Measurements from ENCODE around the gene CALN1.

CALN1 gene

GRCh38 chr7:72336632-72337389, 75.3 kb downstream of the CALN1 start:
- no peak overlapping the region for H2AFZ ChIP-seq (ENCODE audit: low read length)

DNA sequence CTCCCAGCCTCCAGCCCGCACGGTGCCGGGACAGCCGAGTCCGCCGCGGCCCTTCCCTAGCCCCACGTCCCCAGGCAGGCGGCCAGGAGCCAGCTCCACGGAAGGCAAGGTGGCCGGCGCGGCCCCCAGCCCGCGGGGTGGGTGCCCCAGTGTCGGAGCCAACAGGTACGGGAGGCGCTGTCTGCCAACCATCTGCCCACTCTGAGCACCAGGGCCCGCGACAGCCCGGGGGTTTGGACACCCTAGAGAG, 75.8 kb downstream of the CALN1 start:
- H3F3A ChIP-seq (ENCODE audit: insufficient read depth, low read length) = no peaks in the 10 kb centered on the region
- H4K20me1 ChIP-seq (ENCODE audit: insufficient read depth, low read length) = no peaks in the 10 kb centered on the region
- no peak overlapping the region for H3K4me2 ChIP-seq (ENCODE audit: low read length)
- H3K4me1 ChIP-seq (ENCODE audit: insufficient read depth, low read length, severe bottlenecking) = no peaks in the 10 kb centered on the region
- no peaks in the 10 kb centered on the region for H3K36me3 ChIP-seq (ENCODE audit: insufficient read depth, low read length)
- H3K9ac ChIP-seq (ENCODE audit: low read length) = no peak overlapping the region
- H3K9me2 ChIP-seq (ENCODE audit: low read depth, low read length) = no peaks in the 10 kb centered on the region
- H2AFZ ChIP-seq (ENCODE audit: low read length) = no peak overlapping the region
- no peaks in the 10 kb centered on the region for H3K9me3 ChIP-seq (ENCODE audit: low read length)
- no peak overlapping the region for H3K4me3 ChIP-seq (ENCODE audit: low read depth, low read length, poor library complexity, severe bottlenecking)
- no peaks in the 10 kb centered on the region for H3K79me2 ChIP-seq (ENCODE audit: insufficient read depth, low read length)
- no peak overlapping the region for H3K27ac ChIP-seq (ENCODE audit: low read depth, low read length, poor library complexity, severe bottlenecking)
- TF ChIP-seq, protein P1, sequence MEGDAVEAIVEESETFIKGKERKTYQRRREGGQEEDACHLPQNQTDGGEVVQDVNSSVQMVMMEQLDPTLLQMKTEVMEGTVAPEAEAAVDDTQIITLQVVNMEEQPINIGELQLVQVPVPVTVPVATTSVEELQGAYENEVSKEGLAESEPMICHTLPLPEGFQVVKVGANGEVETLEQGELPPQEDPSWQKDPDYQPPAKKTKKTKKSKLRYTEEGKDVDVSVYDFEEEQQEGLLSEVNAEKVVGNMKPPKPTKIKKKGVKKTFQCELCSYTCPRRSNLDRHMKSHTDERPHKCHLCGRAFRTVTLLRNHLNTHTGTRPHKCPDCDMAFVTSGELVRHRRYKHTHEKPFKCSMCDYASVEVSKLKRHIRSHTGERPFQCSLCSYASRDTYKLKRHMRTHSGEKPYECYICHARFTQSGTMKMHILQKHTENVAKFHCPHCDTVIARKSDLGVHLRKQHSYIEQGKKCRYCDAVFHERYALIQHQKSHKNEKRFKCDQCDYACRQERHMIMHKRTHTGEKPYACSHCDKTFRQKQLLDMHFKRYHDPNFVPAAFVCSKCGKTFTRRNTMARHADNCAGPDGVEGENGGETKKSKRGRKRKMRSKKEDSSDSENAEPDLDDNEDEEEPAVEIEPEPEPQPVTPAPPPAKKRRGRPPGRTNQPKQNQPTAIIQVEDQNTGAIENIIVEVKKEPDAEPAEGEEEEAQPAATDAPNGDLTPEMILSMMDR (IDR thresholded peaks at IDR 0.05; ENCODE audit: low read length) = no peak
- no peak for TF ChIP-seq EZH2 (IDR thresholded peaks at IDR 0.05; ENCODE audit: borderline replicate concordance, low read length)
- H3K27me3 ChIP-seq (ENCODE audit: insufficient read depth, low read length) = peaks cover 6% of the 10 kb centered on the region; the same call in 1 of the 2 replicates

More at GRCh38 chr7:72336632-72337389, 75.3 kb downstream of the CALN1 start:
- H3K4me3 ChIP-seq (ENCODE audit: low read depth, low read length, poor library complexity, severe bottlenecking) = no peak overlapping the region
- no peaks in the 10 kb centered on the region for H3K36me3 ChIP-seq (ENCODE audit: insufficient read depth, low read length)
- H4K20me1 ChIP-seq (ENCODE audit: insufficient read depth, low read length) = no peaks in the 10 kb centered on the region
- no peak overlapping the region for H3K27ac ChIP-seq (ENCODE audit: low read depth, low read length, poor library complexity, severe bottlenecking)
- no peaks in the 10 kb centered on the region for H3K9me2 ChIP-seq (ENCODE audit: low read depth, low read length)
- H3K27me3 ChIP-seq (ENCODE audit: insufficient read depth, low read length) = peaks cover 6% of the 10 kb centered on the region; the same call in 1 of the 2 replicates
- H3K9me3 ChIP-seq (ENCODE audit: low read length) = no peaks in the 10 kb centered on the region
- no peak overlapping the region for H3K9ac ChIP-seq (ENCODE audit: low read length)
- H3K4me1 ChIP-seq (ENCODE audit: insufficient read depth, low read length, severe bottlenecking) = no peaks in the 10 kb centered on the region
- no peak overlapping the region for H3K4me2 ChIP-seq (ENCODE audit: low read length)
- no peaks in the 10 kb centered on the region for H3K79me2 ChIP-seq (ENCODE audit: insufficient read depth, low read length)
- TF ChIP-seq, protein P1 (IDR thresholded peaks at IDR 0.05; ENCODE audit: low read length) = no peak
- no peak for TF ChIP-seq EZH2 (IDR thresholded peaks at IDR 0.05; ENCODE audit: borderline replicate concordance, low read length)
- H3F3A ChIP-seq (ENCODE audit: insufficient read depth, low read length) = no peaks in the 10 kb centered on the region

GRCh38 chr7:72335561-72336381, 76.4 kb downstream of the CALN1 start:
- no peaks in the 10 kb centered on the region for H3K79me2 ChIP-seq (ENCODE audit: insufficient read depth, low read length)
- H3K4me2 ChIP-seq (ENCODE audit: low read length) = no peak overlapping the region
- H3K9me3 ChIP-seq (ENCODE audit: low read length) = no peaks in the 10 kb centered on the region
- H3K36me3 ChIP-seq (ENCODE audit: insufficient read depth, low read length) = no peaks in the 10 kb centered on the region
- no peak overlapping the region for H3K9ac ChIP-seq (ENCODE audit: low read length)
- H2AFZ ChIP-seq (ENCODE audit: low read length) = no peak overlapping the region
- no peaks in the 10 kb centered on the region for H3K9me2 ChIP-seq (ENCODE audit: low read depth, low read length)
- no peak overlapping the region for H3K27ac ChIP-seq (ENCODE audit: low read depth, low read length, poor library complexity, severe bottlenecking)
- H3K4me1 ChIP-seq (ENCODE audit: insufficient read depth, low read length, severe bottlenecking) = no peaks in the 10 kb centered on the region
- TF ChIP-seq, protein P1 (IDR thresholded peaks at IDR 0.05; ENCODE audit: low read length) = no peak
- TF ChIP-seq EZH2 (IDR thresholded peaks at IDR 0.05; ENCODE audit: borderline replicate concordance, low read length) = no peak
- peaks cover 5% of the 10 kb centered on the region; the same call in 1 of the 2 replicates for H3K27me3 ChIP-seq (ENCODE audit: insufficient read depth, low read length)
- no peaks in the 10 kb centered on the region for H4K20me1 ChIP-seq (ENCODE audit: insufficient read depth, low read length)
- no peak overlapping the region for H3K4me3 ChIP-seq (ENCODE audit: low read depth, low read length, poor library complexity, severe bottlenecking)
- no peaks in the 10 kb centered on the region for H3F3A ChIP-seq (ENCODE audit: insufficient read depth, low read length)
